ENCODE measurements around the gene LVRN.
"Not testable (repeated sequence)": the region's sequence is repeated elsewhere in the genome, so short reads cannot be mapped to it uniquely, and the experiment has no call there.

LVRN gene, protein sequence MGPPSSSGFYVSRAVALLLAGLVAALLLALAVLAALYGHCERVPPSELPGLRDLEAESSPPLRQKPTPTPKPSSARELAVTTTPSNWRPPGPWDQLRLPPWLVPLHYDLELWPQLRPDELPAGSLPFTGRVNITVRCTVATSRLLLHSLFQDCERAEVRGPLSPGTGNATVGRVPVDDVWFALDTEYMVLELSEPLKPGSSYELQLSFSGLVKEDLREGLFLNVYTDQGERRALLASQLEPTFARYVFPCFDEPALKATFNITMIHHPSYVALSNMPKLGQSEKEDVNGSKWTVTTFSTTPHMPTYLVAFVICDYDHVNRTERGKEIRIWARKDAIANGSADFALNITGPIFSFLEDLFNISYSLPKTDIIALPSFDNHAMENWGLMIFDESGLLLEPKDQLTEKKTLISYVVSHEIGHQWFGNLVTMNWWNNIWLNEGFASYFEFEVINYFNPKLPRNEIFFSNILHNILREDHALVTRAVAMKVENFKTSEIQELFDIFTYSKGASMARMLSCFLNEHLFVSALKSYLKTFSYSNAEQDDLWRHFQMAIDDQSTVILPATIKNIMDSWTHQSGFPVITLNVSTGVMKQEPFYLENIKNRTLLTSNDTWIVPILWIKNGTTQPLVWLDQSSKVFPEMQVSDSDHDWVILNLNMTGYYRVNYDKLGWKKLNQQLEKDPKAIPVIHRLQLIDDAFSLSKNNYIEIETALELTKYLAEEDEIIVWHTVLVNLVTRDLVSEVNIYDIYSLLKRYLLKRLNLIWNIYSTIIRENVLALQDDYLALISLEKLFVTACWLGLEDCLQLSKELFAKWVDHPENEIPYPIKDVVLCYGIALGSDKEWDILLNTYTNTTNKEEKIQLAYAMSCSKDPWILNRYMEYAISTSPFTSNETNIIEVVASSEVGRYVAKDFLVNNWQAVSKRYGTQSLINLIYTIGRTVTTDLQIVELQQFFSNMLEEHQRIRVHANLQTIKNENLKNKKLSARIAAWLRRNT

DNA sequence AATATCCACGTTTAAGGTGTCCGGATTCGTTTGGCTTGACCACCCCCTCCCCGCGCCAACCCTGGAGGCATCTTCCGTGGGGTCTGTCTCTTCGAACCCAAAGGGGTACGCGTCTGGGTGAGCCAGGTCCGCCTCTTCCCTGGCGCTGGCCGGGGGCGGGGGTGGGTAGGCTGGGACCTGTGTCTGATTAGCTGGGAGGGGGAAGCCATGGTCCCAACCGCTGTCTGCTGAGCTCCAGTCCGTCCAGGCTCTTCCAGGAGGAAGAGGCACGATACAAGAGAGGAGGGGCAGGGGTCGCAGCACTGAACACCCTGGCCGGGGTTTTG, at the start of gene LVRN:
Gene LVRN, plus strand, starts transcription at position 237 of the 326 bp plus-strand sequence. CDS start 143 bp downstream, outside the sequence.
- DNase-seq, result no peak

GRCh38 chr5:115913623-115914400, 48.5 kb upstream of the LVRN start:
- DNase-seq, result not testable (repeated sequence)

- no peak for DNase-seq
Observed at GRCh38 chr5:115920171-115920725, 42.0 kb upstream of the LVRN start.

- not testable (repeated sequence) for DNase-seq
Observed at GRCh38 chr5:115928578-115929407, 33.5 kb upstream of the LVRN start.

DNA sequence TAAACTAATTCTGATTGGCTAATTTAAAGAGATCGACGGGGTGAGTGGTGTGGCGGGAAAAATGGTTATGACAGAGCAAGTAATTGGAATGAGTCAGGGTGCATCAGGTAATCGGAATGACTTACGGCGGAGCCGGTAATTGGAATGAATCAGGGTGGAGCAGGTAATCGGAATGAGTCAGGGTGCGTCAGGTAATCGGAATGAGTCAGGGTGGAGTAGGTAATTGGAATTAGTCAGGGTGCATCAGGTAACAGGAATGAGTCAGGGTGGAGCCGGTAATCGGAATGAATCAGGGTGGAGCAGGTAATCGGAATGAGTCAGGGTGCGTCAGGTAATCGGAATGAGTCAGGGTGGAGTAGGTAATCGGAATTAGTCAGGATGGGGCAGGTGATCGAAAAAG, 32.1 kb upstream of the LVRN start:
- DNase-seq, result not testable (repeated sequence)

- DNase-seq, result no peak
Observed at GRCh38 chr5:115930630-115931337, 31.5 kb upstream of the LVRN start.

GRCh38 chr5:115932991-115933390, 29.3 kb upstream of the LVRN start:
- DNase-seq, result no peak

DNA sequence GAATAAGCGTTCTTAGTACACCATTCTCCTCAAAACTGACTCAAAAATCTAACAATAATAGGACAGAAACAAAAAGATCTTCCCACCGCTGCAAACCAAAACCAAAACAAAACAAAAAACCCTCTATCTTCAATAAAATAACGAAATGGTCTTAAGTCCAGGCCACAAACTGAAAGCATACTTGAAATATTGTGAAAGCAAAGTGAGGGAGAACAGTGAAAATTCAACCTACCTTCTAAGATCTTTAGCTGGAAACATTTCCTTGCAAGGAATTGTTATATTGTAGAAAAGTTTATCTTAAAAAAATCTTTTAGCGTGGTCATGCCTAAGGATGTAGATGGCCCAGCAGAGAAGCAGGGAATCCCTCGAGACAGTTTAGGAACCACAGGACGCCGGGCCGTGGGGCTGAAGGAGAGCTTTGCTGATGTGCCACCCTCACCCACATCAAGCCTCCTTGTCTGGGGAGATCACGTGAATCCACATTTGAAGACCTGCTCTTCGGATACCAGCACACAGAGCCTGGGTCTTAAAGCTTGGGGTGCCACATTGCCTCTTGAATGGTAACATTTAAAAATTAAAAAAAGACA, 27.8 kb upstream of the LVRN start:
- DNase-seq, result no peak

- DNase-seq, result no peak
Observed at GRCh38 chr5:115936031-115936430, 26.2 kb upstream of the LVRN start.

- DNase-seq, result no peak
Observed at GRCh38 chr5:115939059-115939458, 23.2 kb upstream of the LVRN start.

DNA sequence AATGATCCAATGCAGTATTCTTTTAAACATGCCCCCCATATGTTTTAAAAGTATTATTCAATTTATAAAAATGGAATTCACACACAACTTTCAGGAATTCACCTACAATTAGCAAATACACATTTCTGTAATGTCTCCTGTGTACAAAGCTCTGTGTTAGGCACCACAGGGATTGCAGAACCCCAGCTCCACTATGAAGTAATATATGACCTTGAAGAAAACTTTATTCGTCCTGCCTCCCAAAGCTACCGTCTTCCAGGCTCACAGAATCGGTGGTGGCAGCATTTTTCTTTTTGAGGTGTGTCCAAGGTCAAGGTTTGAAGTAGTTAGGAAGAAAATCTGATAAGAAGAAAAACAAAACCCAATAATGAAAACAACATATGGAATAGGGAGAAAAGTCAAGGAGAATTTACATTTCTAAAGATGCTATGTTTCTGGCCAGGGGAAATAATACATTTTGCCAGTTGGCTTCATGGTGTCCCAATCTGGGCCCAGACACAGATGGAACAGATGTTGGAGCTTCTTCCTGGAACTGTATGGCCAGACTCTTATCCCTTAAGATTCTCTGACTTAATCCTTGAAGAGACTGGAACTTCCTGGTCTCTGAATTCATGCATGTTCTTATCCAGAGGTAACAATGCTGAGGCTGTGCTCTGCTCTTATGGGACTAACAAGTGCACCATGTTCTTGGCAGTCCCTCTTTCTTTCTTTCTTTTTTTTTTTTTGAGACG, 22.0 kb upstream of the LVRN start:
- DNase-seq, result no peak

DNA sequence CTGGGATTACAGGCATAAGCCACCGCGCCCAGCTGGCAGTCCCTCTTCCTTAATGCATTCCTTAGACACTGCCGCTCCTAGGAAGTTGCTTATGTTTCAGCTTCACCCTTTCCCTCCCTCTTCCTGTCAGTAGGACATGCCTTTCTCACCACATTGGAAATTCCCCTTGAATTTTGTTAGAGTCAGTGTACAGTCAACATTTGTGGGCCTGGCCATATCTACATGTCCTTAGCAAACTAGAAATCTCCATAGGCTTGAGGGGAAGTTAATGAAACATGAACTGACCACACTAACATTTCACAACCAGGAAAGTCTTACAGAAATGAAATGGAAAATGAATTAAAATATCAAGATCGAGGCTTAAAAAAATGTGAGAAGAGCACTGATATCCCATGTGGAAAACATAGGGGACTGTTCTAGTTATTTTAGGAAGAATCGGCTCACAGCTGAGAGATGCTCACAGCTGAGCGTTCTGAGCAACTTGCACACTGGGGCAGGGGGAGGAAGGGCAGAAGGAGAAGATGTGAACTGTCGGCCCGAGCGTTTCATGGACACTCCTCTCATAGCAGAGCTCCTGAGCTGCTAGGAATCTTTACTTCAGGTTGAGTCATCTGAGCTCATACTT, 21.1 kb upstream of the LVRN start:
- DNase-seq, result no peak

- no peak for DNase-seq
Observed at GRCh38 chr5:115944501-115944900, 17.8 kb upstream of the LVRN start.

DNA sequence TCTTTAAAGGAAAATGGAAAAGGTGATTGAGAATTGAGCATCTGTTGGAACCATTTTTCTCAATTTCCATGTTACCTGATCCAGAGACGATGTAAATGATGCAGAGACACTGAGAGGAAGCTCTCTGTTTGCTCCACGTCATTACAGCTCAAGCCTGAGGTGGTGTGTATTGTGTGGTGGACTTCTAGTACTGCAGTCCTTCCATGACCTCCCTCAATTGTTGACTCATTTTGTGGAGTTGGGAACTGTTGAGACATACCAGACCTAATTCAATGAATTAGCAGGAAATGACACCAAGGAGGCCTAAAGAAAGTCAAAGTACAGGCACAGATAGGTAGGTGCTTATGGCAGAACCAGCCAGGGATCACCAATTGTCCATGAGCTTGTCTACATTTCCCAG, 15.6 kb upstream of the LVRN start:
- no peak for DNase-seq

- no peak for DNase-seq
Observed at GRCh38 chr5:115947260-115947659, 15.0 kb upstream of the LVRN start.

DNA sequence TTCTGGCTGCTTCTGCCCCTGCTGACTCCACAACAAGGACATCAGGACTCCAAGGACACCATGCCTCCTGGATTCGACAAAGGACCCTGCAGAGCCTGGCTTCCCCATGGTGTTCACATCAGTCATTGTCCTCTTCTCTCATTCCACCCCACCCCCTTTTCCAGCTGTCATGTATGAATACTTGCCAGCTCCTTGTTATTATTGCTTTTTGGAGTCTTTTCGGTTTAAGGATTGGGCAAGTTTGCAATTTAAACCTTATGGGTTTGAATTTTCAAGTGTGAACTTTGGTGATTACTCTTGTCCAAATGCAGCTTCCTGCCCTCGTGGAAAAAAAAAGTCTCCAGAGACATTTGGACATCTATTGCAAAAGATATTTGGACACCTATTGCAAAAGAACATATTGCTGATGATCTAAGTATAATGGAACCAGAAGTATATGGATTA, 14.2 kb upstream of the LVRN start:
- no peak for DNase-seq

DNA sequence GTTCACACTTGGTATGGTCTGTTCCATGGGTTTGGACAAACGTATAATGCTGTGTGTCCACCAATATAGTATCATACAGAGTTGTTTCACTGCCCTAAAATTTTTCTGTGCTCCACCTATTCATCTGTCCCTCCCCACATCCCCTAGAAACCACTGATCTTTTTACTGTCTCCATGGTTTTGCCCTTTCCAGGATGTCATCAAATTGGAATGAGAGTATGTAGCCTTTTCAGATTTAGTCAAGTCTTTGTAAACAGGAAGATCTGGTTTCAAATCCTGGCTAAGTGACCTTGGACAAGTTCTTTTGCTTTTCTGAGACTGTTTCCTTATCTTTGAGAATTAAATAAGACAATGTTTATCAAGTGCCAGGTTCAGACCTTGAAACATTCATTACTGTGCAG, 13.2 kb upstream of the LVRN start:
- DNase-seq, result no peak

DNA sequence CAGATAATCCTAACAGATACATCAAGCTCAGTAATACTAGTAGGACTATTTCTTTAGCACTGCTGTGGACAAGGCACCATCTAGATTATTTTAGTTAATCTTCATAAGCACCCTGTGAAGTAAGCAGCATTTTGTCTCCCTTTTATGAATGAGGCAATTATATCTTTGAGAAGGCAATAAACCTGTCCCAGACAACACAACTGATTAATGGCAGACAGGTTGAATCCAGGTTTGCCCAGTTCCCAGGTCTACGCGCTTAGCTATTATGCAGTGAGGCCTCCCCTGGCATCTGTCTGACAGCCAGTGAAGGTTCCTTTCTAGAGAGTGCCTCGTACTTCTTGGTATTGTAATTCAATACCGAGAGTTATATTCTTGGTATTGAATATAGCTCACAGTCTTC, 9.7 kb upstream of the LVRN start:
- DNase-seq, result no peak

DNA sequence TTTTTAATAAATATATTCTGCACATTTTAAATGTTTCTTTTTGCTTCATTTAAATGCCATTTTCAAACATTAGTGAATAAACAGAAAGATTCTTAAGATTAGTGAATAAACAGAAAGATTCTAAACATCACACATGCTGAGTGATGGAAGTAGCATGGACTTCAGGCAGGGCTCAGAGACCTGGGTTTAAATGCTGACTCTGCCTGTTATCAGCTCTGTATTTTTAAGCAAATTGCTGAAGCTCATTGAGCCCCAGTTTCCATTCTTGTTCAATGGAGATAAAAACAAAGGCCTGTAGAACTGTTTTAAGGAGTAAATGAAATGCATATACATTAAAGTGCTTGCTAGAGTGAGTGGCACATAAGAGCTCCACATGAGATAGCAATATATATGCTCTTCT, 8.1 kb upstream of the LVRN start:
- DNase-seq, result no peak
